GM12872 (cell line): ENCODE data around the gene ABCA4.

Source experiments
- CTCF ChIP-seq: IDR thresholded peaks from 3 replicates; pipeline ENCODE4 v1.5.1; 2011; ENCODE audit warnings: low read depth, mild to moderate bottlenecking, low read length, moderate library complexity; ENCODE audit not compliant: insufficient read depth

Gene ABCA4

GRCh38 chr1:94033849-94034248, 87.1 kb downstream of the ABCA4 start:
- no peak for TF ChIP-seq CTCF

- TF ChIP-seq CTCF: no peak
Measured at GRCh38 chr1:94032637-94033036, 88.3 kb downstream of the ABCA4 start.

- no peak for TF ChIP-seq CTCF
Measured at GRCh38 chr1:94031591-94031990, 89.4 kb downstream of the ABCA4 start.

- no peak for TF ChIP-seq CTCF
Measured at GRCh38 chr1:94031154-94031553, 89.8 kb downstream of the ABCA4 start.

- TF ChIP-seq CTCF: no peak
Measured at GRCh38 chr1:94029130-94029993, 91.6 kb downstream of the ABCA4 start.

DNA sequence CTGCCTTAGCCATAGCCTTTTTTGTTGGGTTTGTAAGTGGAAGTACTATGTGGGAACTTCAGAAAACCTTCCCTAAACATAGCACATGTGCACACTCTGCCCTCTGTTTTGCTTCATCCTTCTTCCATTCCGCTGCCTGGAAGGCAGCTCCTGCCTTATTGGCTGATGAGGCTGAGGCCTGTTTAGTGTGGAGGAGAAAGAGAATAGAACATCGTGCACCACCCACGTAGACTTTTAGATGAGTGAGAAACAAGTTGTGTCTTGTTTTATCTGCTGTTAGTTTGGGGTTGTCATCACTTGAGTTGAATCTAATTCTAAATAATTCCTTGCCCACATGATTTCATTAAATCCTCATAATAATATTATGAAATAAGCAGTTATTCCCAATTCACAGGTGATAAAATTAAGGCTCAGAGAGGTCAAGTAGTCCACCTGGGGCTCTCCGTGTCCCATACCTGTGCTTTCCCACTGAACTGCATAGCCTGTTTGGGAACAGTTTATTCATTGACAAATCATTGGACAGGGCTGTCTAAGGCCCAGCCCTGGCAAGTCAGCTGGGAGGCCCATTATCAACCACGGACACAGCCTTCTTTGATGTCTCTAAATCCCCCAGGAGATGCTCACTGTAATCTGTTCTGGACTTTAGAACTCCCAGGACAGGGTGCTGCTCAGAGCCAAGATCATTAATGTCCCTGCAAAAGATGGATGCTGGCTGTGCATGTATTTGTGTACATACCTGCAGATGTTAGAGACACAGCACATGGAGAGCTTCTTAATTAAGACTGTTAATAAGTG, 93.0 kb downstream of the ABCA4 start:
- TF ChIP-seq CTCF: no peak

DNA sequence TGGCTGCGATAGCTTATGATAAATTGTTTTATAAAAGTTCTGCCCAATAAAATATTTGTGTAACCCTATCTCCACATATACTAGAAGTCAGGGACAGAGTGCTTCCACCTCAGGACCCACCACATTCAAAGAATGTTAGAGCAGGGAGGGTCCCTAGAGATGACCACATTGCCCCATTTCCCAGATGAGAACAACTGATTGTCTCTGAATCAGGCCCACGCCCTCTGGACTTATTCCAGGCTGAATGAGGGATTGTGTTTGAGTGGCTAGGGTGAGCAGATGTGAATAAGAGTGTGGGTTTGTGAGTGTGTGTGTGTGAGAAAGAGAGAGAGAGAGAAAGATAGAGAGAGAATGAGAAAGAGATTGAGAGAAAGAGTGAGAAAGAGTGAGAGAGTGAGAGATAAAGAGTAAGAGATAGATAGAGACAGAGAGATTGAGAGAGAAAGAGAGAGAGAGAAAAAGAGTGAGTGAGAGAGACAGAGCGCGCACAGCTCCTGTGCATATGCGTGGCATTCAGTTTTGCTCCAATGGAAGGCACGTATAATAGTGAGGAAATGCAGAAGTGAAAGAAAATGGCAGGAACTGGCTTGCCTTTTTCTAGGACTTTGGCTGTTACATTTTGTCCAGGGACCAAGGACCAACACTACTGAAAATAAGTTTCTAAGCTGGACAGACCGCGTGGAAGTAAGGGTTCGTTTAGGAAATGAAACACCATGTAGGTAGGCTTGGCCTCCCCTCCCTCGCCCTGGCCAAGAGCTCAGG, 94.1 kb downstream of the ABCA4 start:
- TF ChIP-seq CTCF: no peak
